NCI-H446 treated with DMSO at 0.1 percent for 48 hours (cell line): ENCODE measurements around the gene CRMP1.
"Not testable (repeated sequence)": the region's sequence is repeated elsewhere in the genome, so short reads cannot be mapped to it uniquely, and the experiment has no call there.

Experiments
- DNase-seq: peaks from one replicate; lab custom pipeline; 2025; lab: John Stamatoyannopoulos, UW

Gene CRMP1

DNA sequence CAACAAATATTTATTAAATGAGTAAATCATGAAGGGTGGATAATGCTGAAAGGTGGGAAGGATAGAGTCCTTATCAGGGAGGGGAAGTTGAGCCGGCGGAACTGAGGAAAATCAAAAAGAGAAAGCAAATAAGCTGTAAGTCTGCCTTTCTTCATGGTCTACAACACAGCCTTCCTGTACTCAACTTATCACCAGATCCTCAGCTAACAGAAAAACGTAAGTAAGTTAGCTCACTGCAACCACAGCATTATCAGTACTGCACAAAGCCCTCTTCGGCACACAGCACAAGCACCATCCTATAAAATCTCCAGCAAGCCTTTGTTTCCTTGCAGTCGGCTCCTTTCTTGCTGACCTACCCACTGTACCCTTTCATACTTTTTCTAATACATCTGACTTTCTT, 70.3 kb downstream of the CRMP1 start:
- no peak for DNase-seq

DNA sequence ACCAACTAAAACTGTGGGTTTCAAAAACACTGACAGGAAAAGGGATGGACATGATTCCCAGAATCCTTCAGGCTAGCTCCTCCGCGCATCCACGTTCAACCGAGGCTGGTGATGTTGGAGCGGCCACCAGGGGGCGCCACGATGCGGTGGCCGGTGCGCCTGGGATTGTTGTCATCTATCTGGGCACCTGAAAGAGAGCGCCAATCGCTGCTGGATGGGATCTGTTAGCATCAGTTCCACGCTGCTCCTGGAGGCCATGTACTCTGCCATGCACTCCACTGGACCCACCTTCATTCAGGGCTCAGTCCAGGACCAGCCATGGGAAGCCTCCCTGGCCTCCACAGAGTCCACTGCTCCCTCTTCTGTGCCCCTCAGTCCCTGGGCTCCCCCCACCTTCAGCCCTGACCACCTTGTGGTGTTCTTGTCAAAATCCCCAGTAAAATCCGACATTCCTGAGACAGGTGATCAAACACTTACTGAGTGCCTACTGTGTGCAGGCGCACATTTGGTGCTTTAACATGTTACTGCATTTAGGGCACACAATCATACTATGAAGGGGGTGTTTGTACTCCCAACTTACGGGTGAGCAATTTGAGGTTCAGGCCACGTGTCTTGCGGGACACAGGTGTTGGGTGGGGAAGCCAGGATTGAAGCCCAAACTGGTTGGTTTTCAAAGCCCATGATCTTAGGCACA, 71.1 kb downstream of the CRMP1 start:
- no peak for DNase-seq

- DNase-seq: no peak
Observed at GRCh38 chr4:5816851-5817375, 76.0 kb downstream of the CRMP1 start.

GRCh38 chr4:5816101-5816500, 76.8 kb downstream of the CRMP1 start:
- DNase-seq: no peak

- no peak for DNase-seq
Observed at GRCh38 chr4:5815641-5816040, 77.2 kb downstream of the CRMP1 start.

- DNase-seq: no peak
Observed at GRCh38 chr4:5814421-5814820, 78.5 kb downstream of the CRMP1 start.

DNA sequence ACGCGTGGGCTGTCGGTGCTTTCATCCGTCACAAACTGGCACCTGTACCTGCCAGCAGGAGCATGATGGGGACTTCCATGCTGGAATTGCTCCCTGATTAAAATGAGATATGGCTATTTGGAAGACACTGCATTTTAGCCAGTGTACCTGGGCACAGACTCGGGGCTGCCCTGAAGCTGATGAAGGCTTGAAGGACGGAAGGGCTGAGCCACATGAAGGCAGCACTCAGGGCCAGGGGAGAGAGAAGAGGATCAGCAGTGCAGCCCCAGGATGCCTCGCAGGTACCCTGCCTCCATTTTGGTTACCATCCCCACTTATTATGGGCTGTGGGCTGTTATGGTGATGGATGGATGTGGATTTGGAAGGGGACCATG, 79.0 kb downstream of the CRMP1 start:
- DNase-seq: no peak

GRCh38 chr4:5812506-5813229, 80.2 kb downstream of the CRMP1 start:
- DNase-seq: peak; percentile 3

DNA sequence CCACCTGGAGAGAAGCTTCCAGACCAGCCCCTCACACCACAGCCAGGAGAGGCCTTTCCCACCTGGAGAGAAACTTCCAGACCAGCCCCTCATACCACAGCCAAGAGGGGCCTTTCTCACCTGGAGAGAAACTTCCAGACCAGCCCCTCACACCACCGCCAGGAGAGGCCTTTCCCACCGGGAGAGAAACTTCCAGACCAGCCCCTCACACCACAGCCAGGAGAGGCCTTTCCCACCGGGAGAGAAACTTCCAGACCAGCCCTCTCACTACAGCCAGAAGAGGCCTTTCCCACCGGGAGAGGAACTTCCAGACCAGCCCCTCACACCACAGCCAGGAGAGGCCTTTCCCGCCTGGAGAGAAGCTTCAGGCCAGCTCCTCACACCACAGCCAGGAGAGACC, 80.8 kb downstream of the CRMP1 start:
- not testable (repeated sequence) for DNase-seq

DNA sequence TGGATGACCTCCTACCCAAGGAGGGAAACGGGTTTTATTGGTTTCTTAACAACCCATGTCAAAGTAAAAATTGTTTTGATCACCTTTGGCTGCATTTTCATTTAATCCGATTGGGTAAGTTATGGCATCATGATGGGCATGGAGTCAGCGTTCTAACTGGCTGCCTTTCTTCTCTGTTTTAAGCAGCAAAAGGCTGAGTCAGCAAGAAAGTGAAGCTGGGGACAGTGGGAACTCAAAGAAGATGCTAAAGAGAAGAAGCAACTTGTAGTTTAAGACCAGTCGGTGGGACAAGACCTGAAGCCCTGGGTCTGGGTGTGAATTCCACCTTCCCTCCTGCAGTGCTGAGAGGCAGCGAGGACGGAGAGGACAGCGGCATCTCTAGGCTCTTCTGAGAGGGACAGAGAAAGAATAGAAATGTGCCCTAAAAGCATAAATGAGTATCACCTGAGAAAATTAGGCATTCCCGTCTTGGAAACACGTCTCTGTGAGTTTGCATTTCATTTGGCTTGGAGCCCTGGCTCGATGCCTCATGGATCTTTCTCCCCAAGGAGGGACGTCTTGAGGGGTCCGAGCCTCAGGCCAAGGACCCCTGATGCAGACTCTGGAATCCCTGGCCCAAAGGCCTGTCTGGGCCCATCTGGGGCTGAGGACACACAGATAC, 82.0 kb downstream of the CRMP1 start:
- DNase-seq: no peak

DNA sequence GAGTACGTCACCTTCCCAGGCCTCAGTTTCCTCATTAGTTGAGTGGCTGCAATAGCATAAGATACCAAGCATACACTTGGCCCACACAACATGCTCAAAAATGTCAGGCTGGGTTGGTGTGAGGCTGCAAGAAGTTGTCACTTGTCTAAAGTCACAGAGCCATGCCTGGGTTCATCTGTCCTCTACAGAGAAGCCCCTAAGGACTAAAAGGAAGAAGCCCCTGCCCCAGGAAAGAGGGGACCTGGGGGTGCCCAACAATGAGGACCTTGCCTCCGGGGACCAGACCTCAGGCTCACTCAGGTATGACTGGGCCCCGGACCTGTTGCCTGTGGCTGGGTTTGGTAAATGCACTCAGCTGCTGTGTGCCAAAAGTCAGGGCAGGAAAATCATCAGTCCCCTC, 82.7 kb downstream of the CRMP1 start:
- no peak for DNase-seq

- no peak for DNase-seq
Observed at GRCh38 chr4:5809216-5809776, 83.6 kb downstream of the CRMP1 start.

DNA sequence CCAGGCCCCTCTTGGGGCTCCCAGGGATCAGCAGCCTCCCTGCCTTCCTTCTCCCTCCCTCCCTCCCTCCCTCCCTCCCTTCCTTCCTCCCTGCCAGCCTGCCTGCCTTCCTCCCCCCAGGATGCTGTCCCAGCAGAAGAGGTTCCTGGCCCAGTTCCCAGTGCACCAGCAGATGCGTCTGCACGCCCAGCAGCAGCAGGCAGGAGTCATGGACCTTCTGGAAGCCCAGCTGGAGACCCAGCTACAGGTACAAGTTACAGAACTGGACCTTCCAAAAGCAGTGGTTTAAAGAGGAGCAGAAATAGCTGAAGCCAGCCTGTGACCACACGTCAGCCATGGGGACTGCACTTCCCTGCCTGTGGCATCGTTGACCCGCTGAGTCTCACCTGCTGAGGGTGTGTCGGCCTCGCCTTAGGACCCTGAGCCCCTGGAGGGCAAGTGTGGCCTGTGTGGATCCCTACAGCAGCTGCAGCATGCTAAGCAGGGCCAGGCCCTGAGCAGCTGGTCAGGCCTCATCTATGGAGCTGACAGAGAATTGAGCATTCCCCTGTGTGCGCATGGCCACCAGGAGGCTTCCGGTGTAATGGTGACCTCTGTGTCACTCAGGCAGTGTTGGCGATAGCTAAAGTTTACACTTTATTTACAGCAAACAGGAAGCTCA, 84.7 kb downstream of the CRMP1 start:
- peak; percentile 4 for DNase-seq

- DNase-seq: no peak
Observed at GRCh38 chr4:5805270-5805669, 87.6 kb downstream of the CRMP1 start.

DNA sequence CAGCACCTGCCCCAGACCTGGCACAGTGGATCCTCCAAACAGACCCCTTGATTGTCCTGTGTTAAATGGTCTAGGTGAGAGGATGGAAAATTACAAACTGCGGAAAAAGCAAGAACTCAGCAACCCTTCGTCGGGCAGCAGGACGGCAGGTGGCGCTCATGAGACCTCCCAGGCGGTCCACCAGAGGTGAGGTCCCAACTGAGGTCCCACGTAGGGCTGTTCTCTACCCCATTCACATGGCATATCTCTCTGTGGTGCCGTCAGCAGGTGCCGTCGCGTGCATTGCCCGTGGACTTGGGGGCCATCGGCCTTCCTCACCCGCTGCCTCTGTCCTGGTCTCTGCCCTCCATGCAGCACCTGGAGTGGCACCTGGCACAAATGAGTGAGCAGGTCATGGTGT, 88.2 kb downstream of the CRMP1 start:
- no peak for DNase-seq

DNA sequence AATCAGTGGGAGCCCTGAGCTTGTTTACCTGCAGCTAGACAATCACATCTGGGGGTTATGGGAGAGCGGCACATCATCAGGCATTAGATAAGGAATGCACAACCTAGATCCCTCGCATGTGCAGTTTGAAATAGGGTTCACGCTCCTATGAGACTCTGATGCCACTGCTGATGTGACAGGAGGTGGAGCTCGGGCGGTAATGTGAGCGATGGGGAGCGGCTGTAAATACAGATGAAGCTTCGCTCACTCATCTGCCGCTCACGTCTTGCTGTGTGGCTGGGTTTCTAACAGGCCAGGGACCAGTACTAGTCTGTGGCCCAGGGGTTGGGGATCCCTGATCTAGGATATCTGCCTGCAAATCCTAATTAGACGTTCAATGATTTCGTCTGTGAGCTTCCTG, 90.3 kb downstream of the CRMP1 start:
- no peak for DNase-seq

DNA sequence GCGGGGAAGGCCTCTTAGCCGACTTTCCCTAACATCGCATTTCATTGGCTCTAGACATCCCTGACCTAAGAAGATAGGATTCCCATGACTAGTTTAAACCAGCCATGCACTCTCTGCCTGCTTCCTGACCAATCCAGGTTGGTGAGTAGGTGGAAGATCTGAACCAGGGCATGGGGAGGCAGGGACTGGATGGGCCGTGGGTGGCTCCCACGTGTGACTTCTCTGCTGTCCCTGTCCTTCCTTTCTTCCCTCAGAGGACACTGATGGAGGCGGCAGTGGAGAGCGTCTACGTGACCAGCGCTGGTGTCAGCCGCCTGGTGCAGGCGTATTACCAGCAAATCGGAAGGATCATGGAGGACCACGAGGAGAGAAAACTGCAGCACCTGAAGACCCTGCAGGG, 91.2 kb downstream of the CRMP1 start:
- no peak for DNase-seq

DNA sequence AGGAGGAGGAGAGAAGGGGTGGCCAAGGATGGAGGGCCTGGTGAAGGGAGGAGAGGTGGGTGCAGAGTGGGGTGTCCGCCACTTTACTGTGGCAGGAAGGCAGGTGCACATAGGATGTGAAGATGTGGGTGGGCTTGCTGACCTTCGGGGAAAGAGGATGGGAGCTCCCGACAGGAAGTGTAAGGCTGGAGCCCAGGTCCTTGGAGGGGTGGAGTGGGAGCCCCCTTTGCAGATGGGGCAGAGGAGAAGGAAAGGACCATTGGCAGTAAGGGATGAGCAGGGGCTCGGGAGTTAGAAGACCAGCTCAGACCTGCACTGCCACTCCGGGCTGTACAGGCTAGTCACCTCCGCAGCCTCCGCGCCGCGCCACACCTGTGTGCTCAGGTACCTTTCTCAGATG, 92.4 kb downstream of the CRMP1 start:
- no peak for DNase-seq

GRCh38 chr4:5799406-5799805, 93.5 kb downstream of the CRMP1 start:
- DNase-seq: no peak

DNA sequence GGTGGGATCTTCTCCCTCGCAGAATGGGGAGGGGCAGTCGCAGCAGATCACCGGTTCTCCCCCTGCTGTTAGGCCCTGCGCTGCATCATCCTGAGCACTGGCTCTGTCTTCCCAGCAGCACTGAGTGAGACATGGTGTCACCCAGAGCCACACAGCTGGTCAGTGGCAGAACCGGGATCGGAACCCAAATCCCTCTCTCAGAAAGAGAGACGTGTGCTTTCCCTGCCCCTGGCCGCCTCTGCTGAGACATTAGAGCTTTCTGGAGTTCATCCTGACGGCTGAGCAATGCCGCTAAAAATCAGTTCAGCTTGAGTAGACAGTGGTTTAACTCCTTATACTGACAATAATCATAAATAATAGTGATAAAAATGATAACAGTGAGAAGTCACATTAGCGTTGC, 93.9 kb downstream of the CRMP1 start:
- no peak for DNase-seq

DNA sequence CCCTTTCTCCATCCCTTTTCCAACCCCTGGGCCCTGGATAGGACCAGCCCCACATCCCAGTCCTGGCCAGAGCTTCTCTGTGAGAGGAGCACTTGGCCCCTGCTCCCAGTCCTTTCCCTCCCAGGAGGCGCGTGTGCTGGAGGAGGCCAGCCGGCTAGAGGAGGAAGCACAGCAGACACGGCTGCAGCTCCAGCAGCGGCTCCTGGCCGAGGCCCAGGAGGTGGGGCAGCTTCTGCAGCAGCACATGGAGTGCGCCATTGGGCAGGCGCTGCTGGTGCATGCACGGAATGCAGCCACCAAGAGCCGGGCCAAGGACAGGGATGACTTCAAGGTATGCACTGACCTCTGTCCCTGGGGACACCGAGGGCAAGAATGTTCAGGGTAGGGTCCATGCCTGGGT, 94.4 kb downstream of the CRMP1 start:
- DNase-seq: no peak

DNA sequence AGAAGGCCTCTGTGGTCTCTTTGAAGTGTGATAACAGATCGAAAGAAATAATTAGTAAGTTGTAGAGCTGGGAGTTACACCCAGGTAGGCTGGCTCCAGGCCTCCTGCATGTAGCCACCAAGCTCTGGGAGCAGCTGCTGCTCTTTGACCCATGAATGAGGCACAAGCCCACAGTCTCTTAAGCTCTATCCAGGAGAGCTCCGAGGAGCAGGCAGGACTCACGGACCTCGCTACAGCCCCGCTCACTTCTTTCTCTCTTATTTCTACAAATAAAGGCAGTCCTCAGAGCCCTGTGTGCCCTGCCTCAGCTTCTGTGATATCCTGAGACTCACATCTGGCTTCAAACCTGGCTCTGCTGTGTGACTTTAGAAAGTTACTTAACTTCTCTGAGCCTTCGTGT, 95.0 kb downstream of the CRMP1 start:
- no peak for DNase-seq
